SK-N-SH treated with all-trans-retinoic acid at 6 μM for 48 hours (cell line): Measurements from ENCODE around the gene GGT1.

Experiments used
- ATAC-seq: fragments of 200-7000 bp; cut with Tn5 transposase; 3 replicates; pipeline ENCODE4 v1.9.1; 2020; ENCODE audit warnings: mild to moderate bottlenecking, moderate library complexity
- ARNTL ChIP-seq: fragments of 450-650 bp; formaldehyde crosslinking; IDR thresholded peaks from 2 replicates; pipeline ENCODE4 v1.5.0; 2020; ENCODE audit warnings: low read depth, mild to moderate bottlenecking, moderate library complexity, borderline replicate concordance
- BACH2 ChIP-seq: fragments of 250-450 bp; sonication (Bioruptor Pico); IDR thresholded peaks from 2 replicates; pipeline ENCODE4 v1.9.0; 2021; ENCODE audit warnings: mild to moderate bottlenecking, borderline replicate concordance
- CSDC2 ChIP-seq: fragments of 250-450 bp; sonication (Bioruptor Pico); IDR thresholded peaks from 2 replicates; pipeline ENCODE4 v1.5.0; 2020; ENCODE audit warnings: mild to moderate bottlenecking, moderate library complexity
- ESRRG ChIP-seq: fragments of 250-450 bp; sonication (Bioruptor Pico); IDR thresholded peaks from 2 replicates; pipeline ENCODE4 v1.6.1; 2021; ENCODE audit warnings: mild to moderate bottlenecking
- ISL1 ChIP-seq: fragments of 250-450 bp; sonication (Bioruptor Pico); IDR thresholded peaks from 2 replicates; pipeline ENCODE4 v2.1.2; 2022; ENCODE audit warnings: mild to moderate bottlenecking, moderate library complexity
- OSR1 ChIP-seq: fragments of 250-450 bp; sonication (Bioruptor Pico); IDR thresholded peaks from 2 replicates; pipeline ENCODE4 v1.8.0; 2022; ENCODE audit warnings: moderate library complexity, mild to moderate bottlenecking, inconsistent platforms
- PATZ1 ChIP-seq: fragments of 250-450 bp; sonication (Bioruptor Pico); IDR thresholded peaks from 2 replicates; pipeline ENCODE4 v1.8.0; 2020; ENCODE audit warnings: mild to moderate bottlenecking, moderate library complexity, borderline replicate concordance
- PPARA ChIP-seq: fragments of 250-450 bp; sonication (Bioruptor Pico); IDR thresholded peaks from 2 replicates; pipeline ENCODE4 v1.5.0; 2020; ENCODE audit warnings: mild to moderate bottlenecking, borderline replicate concordance
- RARB ChIP-seq: fragments of 250-450 bp; sonication (Bioruptor Pico); IDR thresholded peaks from 2 replicates; pipeline ENCODE4 v1.8.0; 2021; ENCODE audit warnings: mild to moderate bottlenecking, moderate library complexity
- SNAI2 ChIP-seq: fragments of 250-450 bp; sonication (Bioruptor Pico); IDR thresholded peaks from 2 replicates; pipeline ENCODE4 v1.5.0; 2020; ENCODE audit warnings: mild to moderate bottlenecking, moderate library complexity
- TCF4 ChIP-seq: fragments of 250-450 bp; sonication (Bioruptor Pico); IDR thresholded peaks from 2 replicates; pipeline ENCODE4 v1.8.0; 2021; ENCODE audit warnings: mild to moderate bottlenecking, moderate library complexity, borderline replicate concordance
- TOX ChIP-seq: fragments of 250-450 bp; sonication (Bioruptor Pico); IDR thresholded peaks from 2 replicates; pipeline ENCODE4 v1.8.0; 2021; ENCODE audit warnings: mild to moderate bottlenecking, moderate library complexity, borderline replicate concordance
- ZC3H10 ChIP-seq: fragments of 250-450 bp; sonication (Bioruptor Pico); IDR thresholded peaks from 2 replicates; pipeline ENCODE4 v1.5.1; 2021; ENCODE audit warnings: mild to moderate bottlenecking, moderate library complexity
- ZFP3 ChIP-seq: fragments of 250-450 bp; sonication (Bioruptor Pico); IDR thresholded peaks from 2 replicates; pipeline ENCODE4 v1.5.0; 2020; ENCODE audit warnings: mild to moderate bottlenecking, moderate library complexity
- ZFP30 ChIP-seq: fragments of 450-650 bp; formaldehyde crosslinking; IDR thresholded peaks from 2 replicates; pipeline ENCODE4 v1.5.0; 2022; ENCODE audit warnings: mild to moderate bottlenecking, moderate library complexity
- ZNF565 ChIP-seq: fragments of 450-650 bp; formaldehyde crosslinking; conservative IDR thresholded peaks from 2 replicates; pipeline ENCODE4 v1.5.0; 2020; ENCODE audit warnings: low read depth, mild to moderate bottlenecking, moderate library complexity
- ZNF70 ChIP-seq: fragments of 450-650 bp; formaldehyde crosslinking; IDR thresholded peaks from 2 replicates; pipeline ENCODE4 v1.5.0; 2020; ENCODE audit warnings: mild to moderate bottlenecking, moderate library complexity
- TF ChIP-seq, protein P1 (sequence below): fragments of 250-450 bp; sonication (Bioruptor Pico); IDR thresholded peaks from 2 replicates; pipeline ENCODE4 v1.5.1; 2021; ENCODE audit warnings: mild to moderate bottlenecking, moderate library complexity
- TF ChIP-seq, protein P2 (sequence below): fragments of 250-450 bp; sonication (Bioruptor Pico); IDR thresholded peaks from 2 replicates; pipeline ENCODE4 v1.5.1; 2020; ENCODE audit warnings: low read depth, mild to moderate bottlenecking, moderate library complexity

The GGT1 gene

GRCh38 chr22:24578355-24579257, 24.4 kb upstream of the GGT1 start:
- no peak for ATAC-seq
- TF ChIP-seq TCF4 (no peak), ZFP30 (CRISPR knock-in tag) (no peak), CSDC2 (CRISPR knock-in tag) (no peak), PATZ1 (no peak), PPARA (CRISPR knock-in tag) (no peak), ESRRG (no peak), SNAI2 (no peak), ZFP3 (CRISPR knock-in tag) (no peak), ZNF70 (no peak), ARNTL (CRISPR knock-in tag) (no peak)
- TF ChIP-seq, protein P1, sequence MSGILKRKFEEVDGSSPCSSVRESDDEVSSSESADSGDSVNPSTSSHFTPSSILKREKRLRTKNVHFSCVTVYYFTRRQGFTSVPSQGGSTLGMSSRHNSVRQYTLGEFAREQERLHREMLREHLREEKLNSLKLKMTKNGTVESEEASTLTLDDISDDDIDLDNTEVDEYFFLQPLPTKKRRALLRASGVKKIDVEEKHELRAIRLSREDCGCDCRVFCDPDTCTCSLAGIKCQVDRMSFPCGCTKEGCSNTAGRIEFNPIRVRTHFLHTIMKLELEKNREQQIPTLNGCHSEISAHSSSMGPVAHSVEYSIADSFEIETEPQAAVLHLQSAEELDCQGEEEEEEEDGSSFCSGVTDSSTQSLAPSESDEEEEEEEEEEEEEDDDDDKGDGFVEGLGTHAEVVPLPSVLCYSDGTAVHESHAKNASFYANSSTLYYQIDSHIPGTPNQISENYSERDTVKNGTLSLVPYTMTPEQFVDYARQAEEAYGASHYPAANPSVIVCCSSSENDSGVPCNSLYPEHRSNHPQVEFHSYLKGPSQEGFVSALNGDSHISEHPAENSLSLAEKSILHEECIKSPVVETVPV (CRISPR knock-in tag), result no peak

DNA sequence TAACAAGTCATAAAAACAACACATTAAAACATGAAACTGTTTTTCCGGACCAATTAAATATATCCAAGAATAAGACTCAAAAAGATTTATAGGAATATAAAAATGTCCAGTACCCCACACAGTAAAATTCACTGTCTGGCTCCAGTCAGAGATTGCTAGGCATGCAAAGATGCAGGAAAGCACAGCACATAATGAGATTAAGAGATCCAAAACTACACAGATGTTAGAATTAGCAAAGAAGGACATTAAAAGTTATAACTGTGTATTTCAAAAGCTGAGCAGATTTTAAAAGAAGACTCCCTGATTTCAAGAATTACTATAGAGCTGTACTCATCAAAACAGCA, 23.8 kb upstream of the GGT1 start:
- ATAC-seq, result no peak
- TF ChIP-seq CSDC2 (CRISPR knock-in tag), result no peak
- TF ChIP-seq RARB (CRISPR knock-in tag), result no peak
- TF ChIP-seq PATZ1, result no peak
- TF ChIP-seq OSR1 (CRISPR knock-in tag), result no peak
- TF ChIP-seq, all 23 proteins: peak for 0

DNA sequence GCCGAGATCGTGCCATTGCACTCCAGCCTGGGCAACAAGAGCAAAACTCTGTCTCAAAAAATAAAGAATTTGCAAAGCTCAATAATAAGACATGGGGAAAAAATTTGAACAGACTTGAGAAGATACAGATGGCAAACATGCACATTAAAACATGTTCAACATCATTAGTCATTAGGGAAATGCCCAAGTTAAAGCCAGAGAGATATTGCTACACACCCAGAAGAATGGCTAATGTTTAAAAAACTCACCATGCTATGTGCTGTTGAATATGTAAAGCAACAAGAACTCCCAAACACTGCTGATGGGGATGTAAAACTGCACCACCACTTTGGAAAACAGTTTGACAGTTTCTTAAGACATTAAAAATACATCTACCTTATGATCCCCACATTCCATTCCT, 22.7 kb upstream of the GGT1 start:
- TF ChIP-seq, protein P2, sequence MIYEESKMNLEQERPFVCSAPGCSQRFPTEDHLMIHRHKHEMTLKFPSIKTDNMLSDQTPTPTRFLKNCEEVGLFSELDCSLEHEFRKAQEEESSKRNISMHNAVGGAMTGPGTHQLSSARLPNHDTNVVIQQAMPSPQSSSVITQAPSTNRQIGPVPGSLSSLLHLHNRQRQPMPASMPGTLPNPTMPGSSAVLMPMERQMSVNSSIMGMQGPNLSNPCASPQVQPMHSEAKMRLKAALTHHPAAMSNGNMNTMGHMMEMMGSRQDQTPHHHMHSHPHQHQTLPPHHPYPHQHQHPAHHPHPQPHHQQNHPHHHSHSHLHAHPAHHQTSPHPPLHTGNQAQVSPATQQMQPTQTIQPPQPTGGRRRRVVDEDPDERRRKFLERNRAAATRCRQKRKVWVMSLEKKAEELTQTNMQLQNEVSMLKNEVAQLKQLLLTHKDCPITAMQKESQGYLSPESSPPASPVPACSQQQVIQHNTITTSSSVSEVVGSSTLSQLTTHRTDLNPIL (CRISPR knock-in tag), result no peak
- peak; percentile 42 for TF ChIP-seq ISL1 (CRISPR knock-in tag)
- no peak for TF ChIP-seq RARB (CRISPR knock-in tag)
- ATAC-seq, result peak; percentile 42

DNA sequence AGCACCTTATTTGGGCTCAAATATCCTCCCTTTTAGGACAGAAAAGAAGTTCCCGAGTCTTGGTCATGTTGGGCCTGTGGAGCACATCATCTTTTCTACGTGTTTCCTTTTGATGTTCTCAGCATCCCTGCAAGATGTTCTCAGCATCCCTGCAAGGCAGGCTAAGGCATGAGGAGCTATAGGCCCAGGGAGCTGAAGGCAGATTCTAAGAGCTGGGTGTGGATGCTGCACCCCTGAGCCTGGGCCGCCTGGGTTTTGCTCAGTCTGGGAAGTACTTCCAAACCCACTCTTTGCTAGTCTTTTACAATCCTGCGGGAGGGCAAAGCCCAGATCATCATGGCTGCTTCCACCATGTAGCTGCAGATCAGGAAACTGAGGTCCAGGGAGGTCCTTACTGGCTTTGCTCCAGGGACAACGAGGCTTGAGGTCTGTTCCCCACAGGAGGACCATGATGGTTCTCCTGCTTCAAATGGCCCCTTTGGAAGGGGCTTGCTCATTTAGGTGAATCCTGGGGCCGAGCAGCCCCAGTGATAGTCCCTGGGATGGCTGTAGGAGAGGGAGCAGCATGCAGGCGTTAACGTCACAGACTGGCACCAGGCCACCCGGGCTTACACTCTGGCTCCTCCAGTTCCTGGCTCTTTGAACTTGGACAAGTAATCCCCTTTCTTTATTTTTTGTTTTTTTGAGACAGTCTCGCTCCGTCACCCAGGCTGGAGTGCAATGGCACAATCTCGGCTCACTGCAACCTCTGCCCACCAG, 20.8 kb upstream of the GGT1 start:
- ATAC-seq, result no peak
- TF ChIP-seq ZC3H10 (CRISPR knock-in tag) (no peak), SNAI2 (no peak), TCF4 (no peak), RARB (CRISPR knock-in tag) (no peak), ISL1 (CRISPR knock-in tag) (no peak), ESRRG (no peak), CSDC2 (CRISPR knock-in tag) (no peak), OSR1 (CRISPR knock-in tag) (no peak)

- peak; percentile 63 for ATAC-seq
- TF ChIP-seq RARB (CRISPR knock-in tag), result no peak
- no peak for TF ChIP-seq ZNF565 (CRISPR knock-in tag)
- no peak for TF ChIP-seq ZFP30 (CRISPR knock-in tag)
- no peak for TF ChIP-seq TOX (CRISPR knock-in tag)
- TF ChIP-seq, protein P1 (CRISPR knock-in tag), result no peak
- TF ChIP-seq BACH2 (CRISPR knock-in tag), result no peak
- TF ChIP-seq PPARA (CRISPR knock-in tag), result no peak
- no peak for TF ChIP-seq OSR1 (CRISPR knock-in tag)
- no peak for TF ChIP-seq ARNTL (CRISPR knock-in tag)
- no peak for TF ChIP-seq PATZ1
- no peak for TF ChIP-seq ISL1 (CRISPR knock-in tag)
Measured at GRCh38 chr22:24583221-24584165, 19.5 kb upstream of the GGT1 start.
